Measurements from ENCODE around the gene SPSB3.

The SPSB3 gene

DNA sequence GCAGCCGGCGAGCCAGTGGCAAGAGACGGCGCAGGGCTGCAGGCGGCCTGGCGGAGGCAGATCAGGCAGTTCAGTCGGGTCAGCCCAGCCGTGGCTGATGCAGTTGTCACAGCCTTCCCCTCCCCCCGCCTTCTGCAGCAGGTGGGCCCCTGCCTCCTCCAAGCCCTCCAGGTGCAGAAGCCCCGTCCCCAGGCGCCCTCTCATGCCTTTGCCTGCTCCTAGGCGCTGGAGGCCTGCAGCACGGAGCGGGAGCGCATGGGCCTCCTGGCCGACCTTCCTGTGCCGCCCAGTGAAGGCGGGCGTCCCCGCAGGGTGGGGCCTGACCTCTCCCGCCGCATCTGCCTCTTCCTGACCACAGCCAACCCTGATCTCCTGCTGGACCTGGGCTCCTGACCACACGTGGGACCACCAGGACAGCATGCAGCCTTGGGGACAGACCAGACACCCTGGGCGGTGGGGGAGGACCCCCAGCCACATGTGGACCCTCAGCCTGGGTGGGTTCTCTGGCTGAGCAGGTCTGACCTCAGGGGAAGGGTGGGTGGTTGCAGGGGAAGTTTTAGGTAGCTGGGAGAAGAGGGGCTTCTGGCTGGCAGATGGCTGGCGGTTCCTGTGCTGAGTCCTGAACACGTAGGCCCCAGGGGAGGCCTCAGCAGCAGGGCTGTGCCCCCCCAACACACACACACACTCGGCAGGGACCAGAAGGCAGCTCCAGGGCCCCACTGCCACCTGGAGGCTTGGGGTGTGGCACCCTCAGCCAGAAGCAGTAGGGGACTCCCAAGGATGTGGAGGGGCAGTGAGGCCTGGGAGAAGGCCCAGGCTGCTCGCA, 6.3 kb downstream of the SPSB3 start:
- TF ChIP-seq KLF1 (tag by site-specific recombination; IDR thresholded peaks at IDR 0.05) (0 out of 2 replicates have a peak, but pooled peaks have one; percentile 12), GLIS1 (tag by site-specific recombination; IDR thresholded peaks at IDR 0.05) (peak; percentile 70), ZIC2 (tag by site-specific recombination; IDR thresholded peaks at IDR 0.05) (peak; percentile 84), ZNF664 (tag by site-specific recombination; IDR thresholded peaks at IDR 0.05) (no peak), GLIS2 (tag by site-specific recombination; IDR thresholded peaks at IDR 0.05) (0 out of 2 replicates have a peak, but pooled peaks have one; percentile 43), ZFP69B (tag by site-specific recombination; IDR thresholded peaks at IDR 0.05) (peak; percentile 38; the same call in 1 of the 2 replicates)
- TF ChIP-seq, protein P1, sequence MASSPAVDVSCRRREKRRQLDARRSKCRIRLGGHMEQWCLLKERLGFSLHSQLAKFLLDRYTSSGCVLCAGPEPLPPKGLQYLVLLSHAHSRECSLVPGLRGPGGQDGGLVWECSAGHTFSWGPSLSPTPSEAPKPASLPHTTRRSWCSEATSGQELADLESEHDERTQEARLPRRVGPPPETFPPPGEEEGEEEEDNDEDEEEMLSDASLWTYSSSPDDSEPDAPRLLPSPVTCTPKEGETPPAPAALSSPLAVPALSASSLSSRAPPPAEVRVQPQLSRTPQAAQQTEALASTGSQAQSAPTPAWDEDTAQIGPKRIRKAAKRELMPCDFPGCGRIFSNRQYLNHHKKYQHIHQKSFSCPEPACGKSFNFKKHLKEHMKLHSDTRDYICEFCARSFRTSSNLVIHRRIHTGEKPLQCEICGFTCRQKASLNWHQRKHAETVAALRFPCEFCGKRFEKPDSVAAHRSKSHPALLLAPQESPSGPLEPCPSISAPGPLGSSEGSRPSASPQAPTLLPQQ (tag by site-specific recombination; IDR thresholded peaks at IDR 0.05) = 0 out of 2 replicates have a peak, but pooled peaks have one; percentile 21
- TF ChIP-seq, protein P2, sequence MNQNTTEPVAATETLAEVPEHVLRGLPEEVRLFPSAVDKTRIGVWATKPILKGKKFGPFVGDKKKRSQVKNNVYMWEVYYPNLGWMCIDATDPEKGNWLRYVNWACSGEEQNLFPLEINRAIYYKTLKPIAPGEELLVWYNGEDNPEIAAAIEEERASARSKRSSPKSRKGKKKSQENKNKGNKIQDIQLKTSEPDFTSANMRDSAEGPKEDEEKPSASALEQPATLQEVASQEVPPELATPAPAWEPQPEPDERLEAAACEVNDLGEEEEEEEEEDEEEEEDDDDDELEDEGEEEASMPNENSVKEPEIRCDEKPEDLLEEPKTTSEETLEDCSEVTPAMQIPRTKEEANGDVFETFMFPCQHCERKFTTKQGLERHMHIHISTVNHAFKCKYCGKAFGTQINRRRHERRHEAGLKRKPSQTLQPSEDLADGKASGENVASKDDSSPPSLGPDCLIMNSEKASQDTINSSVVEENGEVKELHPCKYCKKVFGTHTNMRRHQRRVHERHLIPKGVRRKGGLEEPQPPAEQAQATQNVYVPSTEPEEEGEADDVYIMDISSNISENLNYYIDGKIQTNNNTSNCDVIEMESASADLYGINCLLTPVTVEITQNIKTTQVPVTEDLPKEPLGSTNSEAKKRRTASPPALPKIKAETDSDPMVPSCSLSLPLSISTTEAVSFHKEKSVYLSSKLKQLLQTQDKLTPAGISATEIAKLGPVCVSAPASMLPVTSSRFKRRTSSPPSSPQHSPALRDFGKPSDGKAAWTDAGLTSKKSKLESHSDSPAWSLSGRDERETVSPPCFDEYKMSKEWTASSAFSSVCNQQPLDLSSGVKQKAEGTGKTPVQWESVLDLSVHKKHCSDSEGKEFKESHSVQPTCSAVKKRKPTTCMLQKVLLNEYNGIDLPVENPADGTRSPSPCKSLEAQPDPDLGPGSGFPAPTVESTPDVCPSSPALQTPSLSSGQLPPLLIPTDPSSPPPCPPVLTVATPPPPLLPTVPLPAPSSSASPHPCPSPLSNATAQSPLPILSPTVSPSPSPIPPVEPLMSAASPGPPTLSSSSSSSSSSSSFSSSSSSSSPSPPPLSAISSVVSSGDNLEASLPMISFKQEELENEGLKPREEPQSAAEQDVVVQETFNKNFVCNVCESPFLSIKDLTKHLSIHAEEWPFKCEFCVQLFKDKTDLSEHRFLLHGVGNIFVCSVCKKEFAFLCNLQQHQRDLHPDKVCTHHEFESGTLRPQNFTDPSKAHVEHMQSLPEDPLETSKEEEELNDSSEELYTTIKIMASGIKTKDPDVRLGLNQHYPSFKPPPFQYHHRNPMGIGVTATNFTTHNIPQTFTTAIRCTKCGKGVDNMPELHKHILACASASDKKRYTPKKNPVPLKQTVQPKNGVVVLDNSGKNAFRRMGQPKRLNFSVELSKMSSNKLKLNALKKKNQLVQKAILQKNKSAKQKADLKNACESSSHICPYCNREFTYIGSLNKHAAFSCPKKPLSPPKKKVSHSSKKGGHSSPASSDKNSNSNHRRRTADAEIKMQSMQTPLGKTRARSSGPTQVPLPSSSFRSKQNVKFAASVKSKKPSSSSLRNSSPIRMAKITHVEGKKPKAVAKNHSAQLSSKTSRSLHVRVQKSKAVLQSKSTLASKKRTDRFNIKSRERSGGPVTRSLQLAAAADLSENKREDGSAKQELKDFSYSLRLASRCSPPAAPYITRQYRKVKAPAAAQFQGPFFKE (tag by site-specific recombination; IDR thresholded peaks at IDR 0.05; ENCODE audit: borderline replicate concordance) = no peak
- TF ChIP-seq, protein P3, sequence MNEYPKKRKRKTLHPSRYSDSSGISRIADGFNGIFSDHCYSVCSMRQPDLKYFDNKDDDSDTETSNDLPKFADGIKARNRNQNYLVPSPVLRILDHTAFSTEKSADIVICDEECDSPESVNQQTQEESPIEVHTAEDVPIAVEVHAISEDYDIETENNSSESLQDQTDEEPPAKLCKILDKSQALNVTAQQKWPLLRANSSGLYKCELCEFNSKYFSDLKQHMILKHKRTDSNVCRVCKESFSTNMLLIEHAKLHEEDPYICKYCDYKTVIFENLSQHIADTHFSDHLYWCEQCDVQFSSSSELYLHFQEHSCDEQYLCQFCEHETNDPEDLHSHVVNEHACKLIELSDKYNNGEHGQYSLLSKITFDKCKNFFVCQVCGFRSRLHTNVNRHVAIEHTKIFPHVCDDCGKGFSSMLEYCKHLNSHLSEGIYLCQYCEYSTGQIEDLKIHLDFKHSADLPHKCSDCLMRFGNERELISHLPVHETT (tag by site-specific recombination; IDR thresholded peaks at IDR 0.05) = no peak
- Histone ChIP-seq H3K4me1 (ENCODE audit: control insufficient read depth, insufficient read depth, low read length) (peaks cover 7% of the 10 kb centered on the region), H3K27ac (ENCODE audit: extremely low read depth, low read depth, low read length) (no peak overlapping the region), H3K36me3 (ENCODE audit: control insufficient read depth in 2 of 2, insufficient read depth in 1 of 2, low read length in 2 of 2) (peaks cover 4 to 76% of the 10 kb centered on the region in 2 experiments; a peak in 2 of 3 replicates), H3K9me3 (ENCODE audit: control insufficient read depth, insufficient read depth, low read depth, low read length) (no peaks in the 10 kb centered on the region), H3K4me3 (ENCODE audit: low read depth, low read length) (no peak overlapping the region)
- CTCF ChIA-PET = no interaction called here
- POLR2A ChIA-PET = no interaction called here

DNA sequence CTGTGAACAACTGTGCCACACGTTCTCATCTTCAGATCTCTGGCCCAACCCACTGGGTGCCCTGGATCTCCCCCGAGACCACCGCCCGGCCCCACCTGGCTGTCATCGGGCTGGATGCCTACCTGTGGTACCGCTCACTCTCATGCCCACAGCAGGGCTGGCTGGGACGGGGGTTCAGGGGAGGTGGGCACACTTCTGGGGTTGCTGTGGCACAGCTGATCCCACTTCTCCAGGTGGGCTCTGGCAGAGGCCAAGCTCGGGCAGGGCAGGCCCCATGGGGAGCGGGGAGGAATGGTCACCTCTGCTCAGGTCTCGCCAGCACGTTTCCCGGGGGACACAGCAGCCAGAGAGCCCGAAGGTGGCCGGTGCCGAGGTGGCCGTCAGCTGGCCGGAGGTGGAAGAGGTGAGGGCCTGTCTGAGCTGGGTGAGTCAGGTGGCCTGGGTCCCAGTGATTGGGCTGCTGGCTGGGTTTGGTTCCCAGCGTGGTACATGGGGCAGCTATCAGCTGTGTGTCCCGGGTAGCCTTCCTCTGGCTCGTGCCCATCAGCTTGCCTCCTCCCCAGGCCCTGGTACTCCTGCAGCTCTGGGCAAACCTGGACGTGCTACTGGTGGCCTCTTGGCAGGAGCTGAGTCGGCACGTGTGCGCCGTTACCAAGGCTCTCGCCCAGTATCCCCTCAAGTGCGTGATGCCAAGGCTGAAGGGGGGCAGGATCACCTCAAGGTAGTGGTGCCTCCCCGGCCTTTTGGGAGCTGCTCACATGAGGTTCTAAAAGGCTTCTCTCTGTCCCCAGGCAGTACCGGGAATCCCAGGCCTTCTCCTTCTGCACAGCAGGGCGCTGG, 7.1 kb downstream of the SPSB3 start:
- Histone ChIP-seq H3K4me1 (ENCODE audit: control insufficient read depth, insufficient read depth, low read length) (peaks cover 6% of the 10 kb centered on the region), H3K27ac (ENCODE audit: extremely low read depth, low read depth, low read length) (no peak overlapping the region; the same call in 1 of the 2 replicates), H3K4me3 (ENCODE audit: low read depth, low read length) (no peak overlapping the region), H3K36me3 (ENCODE audit: control insufficient read depth in 2 of 2, insufficient read depth in 1 of 2, low read length in 2 of 2) (peaks cover 0 to 72% of the 10 kb centered on the region in 2 experiments; a peak in 1 of 3 replicates), H3K9me3 (ENCODE audit: control insufficient read depth, insufficient read depth, low read depth, low read length) (no peaks in the 10 kb centered on the region)
- POLR2A ChIA-PET = interaction anchor here (1.8 kb wide), 1 partner anchor 8 kb away, joined by 22 read pairs; the partner anchor contains the start of genes NUBP2 and SPSB3
- CTCF ChIA-PET = interaction anchor here (1.9 kb wide), 1 partner anchor 7 kb away, joined by 14 read pairs; the partner anchor contains the start of genes NUBP2 and SPSB3
- no peak for TF ChIP-seq ZNF175 (tag by site-specific recombination; IDR thresholded peaks at IDR 0.05)
- no peak for TF ChIP-seq ZNF184 (tag by site-specific recombination; IDR thresholded peaks at IDR 0.05)
- no peak for TF ChIP-seq ZNF629 (tag by site-specific recombination; IDR thresholded peaks at IDR 0.05)
- no peak for TF ChIP-seq ZNF423 (tag by site-specific recombination; IDR thresholded peaks at IDR 0.05)
- no peak for TF ChIP-seq GFI1B (tag by site-specific recombination; IDR thresholded peaks at IDR 0.05)
- TF ChIP-seq ZNF155 (tag by site-specific recombination; IDR thresholded peaks at IDR 0.05) = no peak
- TF ChIP-seq, protein P4, sequence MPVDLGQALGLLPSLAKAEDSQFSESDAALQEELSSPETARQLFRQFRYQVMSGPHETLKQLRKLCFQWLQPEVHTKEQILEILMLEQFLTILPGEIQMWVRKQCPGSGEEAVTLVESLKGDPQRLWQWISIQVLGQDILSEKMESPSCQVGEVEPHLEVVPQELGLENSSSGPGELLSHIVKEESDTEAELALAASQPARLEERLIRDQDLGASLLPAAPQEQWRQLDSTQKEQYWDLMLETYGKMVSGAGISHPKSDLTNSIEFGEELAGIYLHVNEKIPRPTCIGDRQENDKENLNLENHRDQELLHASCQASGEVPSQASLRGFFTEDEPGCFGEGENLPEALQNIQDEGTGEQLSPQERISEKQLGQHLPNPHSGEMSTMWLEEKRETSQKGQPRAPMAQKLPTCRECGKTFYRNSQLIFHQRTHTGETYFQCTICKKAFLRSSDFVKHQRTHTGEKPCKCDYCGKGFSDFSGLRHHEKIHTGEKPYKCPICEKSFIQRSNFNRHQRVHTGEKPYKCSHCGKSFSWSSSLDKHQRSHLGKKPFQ (tag by site-specific recombination; IDR thresholded peaks at IDR 0.05) = no peak
- TF ChIP-seq ZNF404 (tag by site-specific recombination; IDR thresholded peaks at IDR 0.05) = no peak
- TF ChIP-seq, protein P5, sequence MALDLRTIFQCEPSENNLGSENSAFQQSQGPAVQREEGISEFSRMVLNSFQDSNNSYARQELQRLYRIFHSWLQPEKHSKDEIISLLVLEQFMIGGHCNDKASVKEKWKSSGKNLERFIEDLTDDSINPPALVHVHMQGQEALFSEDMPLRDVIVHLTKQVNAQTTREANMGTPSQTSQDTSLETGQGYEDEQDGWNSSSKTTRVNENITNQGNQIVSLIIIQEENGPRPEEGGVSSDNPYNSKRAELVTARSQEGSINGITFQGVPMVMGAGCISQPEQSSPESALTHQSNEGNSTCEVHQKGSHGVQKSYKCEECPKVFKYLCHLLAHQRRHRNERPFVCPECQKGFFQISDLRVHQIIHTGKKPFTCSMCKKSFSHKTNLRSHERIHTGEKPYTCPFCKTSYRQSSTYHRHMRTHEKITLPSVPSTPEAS (tag by site-specific recombination; IDR thresholded peaks at IDR 0.05) = no peak
- no peak for TF ChIP-seq ZNF660 (tag by site-specific recombination; IDR thresholded peaks at IDR 0.05)
- no peak for TF ChIP-seq ZNF561 (tag by site-specific recombination; IDR thresholded peaks at IDR 0.05; ENCODE audit: borderline replicate concordance)
